ENCODE data around the gene DTNB.

GRCh38 chr2:25512707-25513106, 160.7 kb downstream of the DTNB start:
- no peak for TF ChIP-seq EP300 (IDR thresholded peaks at IDR 0.05)
- TF ChIP-seq, protein P1, sequence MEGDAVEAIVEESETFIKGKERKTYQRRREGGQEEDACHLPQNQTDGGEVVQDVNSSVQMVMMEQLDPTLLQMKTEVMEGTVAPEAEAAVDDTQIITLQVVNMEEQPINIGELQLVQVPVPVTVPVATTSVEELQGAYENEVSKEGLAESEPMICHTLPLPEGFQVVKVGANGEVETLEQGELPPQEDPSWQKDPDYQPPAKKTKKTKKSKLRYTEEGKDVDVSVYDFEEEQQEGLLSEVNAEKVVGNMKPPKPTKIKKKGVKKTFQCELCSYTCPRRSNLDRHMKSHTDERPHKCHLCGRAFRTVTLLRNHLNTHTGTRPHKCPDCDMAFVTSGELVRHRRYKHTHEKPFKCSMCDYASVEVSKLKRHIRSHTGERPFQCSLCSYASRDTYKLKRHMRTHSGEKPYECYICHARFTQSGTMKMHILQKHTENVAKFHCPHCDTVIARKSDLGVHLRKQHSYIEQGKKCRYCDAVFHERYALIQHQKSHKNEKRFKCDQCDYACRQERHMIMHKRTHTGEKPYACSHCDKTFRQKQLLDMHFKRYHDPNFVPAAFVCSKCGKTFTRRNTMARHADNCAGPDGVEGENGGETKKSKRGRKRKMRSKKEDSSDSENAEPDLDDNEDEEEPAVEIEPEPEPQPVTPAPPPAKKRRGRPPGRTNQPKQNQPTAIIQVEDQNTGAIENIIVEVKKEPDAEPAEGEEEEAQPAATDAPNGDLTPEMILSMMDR (IDR thresholded peaks at IDR 0.05) = no peak
- TF ChIP-seq POLR2A (IDR thresholded peaks at IDR 0.05) = no peak

Data from gastroesophageal sphincter (tissue), 3 donors.